Liver (tissue), 9 donors: Measurements from ENCODE around the gene CDC23. TPM values are rescaled to one million over a fixed set of nuclear protein-coding genes. Genes with fewer than 3 reads are reported as not detected.

Experiments used
- DNase-seq: peaks from one replicate; pipeline ENCODE4 v3.0.0-alpha.2; 2017; ENCODE audit warnings: low spot score
- H3K27ac ChIP-seq, 2 donors: one replicate each; pipeline ENCODE4 v1.7.0; 2013; ENCODE audit warnings: inconsistent platforms in 2 of 2, low read length in 2 of 2, control low read depth in 1 of 2, low read depth in 1 of 2, mild to moderate bottlenecking in 1 of 2
- H3K27me3 ChIP-seq, 4 donors: one replicate each; pipeline versions ENCODE4 v1.6.1 to v1.7.0; 2013; ENCODE audit warnings: low read length in 3 of 4, inconsistent platforms in 1 of 4, mild to moderate bottlenecking in 1 of 4, moderate library complexity in 1 of 4; ENCODE audit not compliant: control insufficient read depth in 4 of 4, insufficient read depth in 4 of 4
- H3K36me3 ChIP-seq, 4 donors: one replicate each; pipeline versions ENCODE4 v1.6.1 to v1.7.0; 2013; ENCODE audit warnings: low read length in 3 of 4, mild to moderate bottlenecking in 3 of 4, low read depth in 1 of 4, moderate library complexity in 1 of 4; ENCODE audit not compliant: control insufficient read depth in 4 of 4, insufficient read depth in 3 of 4
- H3K4me1 ChIP-seq, 4 donors: one replicate each; pipeline versions ENCODE4 v1.6.1 to v1.7.0; 2013; ENCODE audit warnings: low read length in 3 of 4, mild to moderate bottlenecking in 3 of 4, moderate library complexity in 1 of 4; ENCODE audit not compliant: control insufficient read depth in 4 of 4, insufficient read depth in 4 of 4
- H3K4me3 ChIP-seq, 3 donors: one replicate each; pipeline versions ENCODE4 v1.6.1 to v1.7.0; 2013; ENCODE audit warnings: low read length in 3 of 3, control low read depth in 1 of 3, low read depth in 1 of 3, mild to moderate bottlenecking in 1 of 3
- H3K9ac ChIP-seq, 2 donors: one replicate each; pipeline ENCODE4 v1.7.0; 2013; ENCODE audit warnings: low read length in 2 of 2, mild to moderate bottlenecking in 2 of 2, moderate library complexity in 2 of 2, control low read depth in 1 of 2, low read depth in 1 of 2
- H3K9me3 ChIP-seq, 4 donors: one replicate each; pipeline versions ENCODE4 v1.6.1 to v1.7.0; 2013; ENCODE audit warnings: low read length in 3 of 4; ENCODE audit not compliant: control insufficient read depth in 4 of 4
- FOXA1 ChIP-seq: IDR thresholded peaks from 2 replicates; pipeline ENCODE4 v1.6.1; 2016; ENCODE audit warnings: antibody characterized with exemption
- FOXA2 ChIP-seq: IDR thresholded peaks from 2 replicates; pipeline ENCODE4 v1.6.1; 2016; ENCODE audit warnings: antibody characterized with exemption
- GABPA ChIP-seq, 2 donors: IDR thresholded peaks in 1 of 2; conservative IDR thresholded peaks in 1 of 2; 2 replicates each; pipeline ENCODE4 v1.6.1; 2016; ENCODE audit warnings: antibody characterized with exemption in 2 of 2, mild to moderate bottlenecking in 1 of 2, moderate library complexity in 1 of 2
- HNF4A ChIP-seq, 2 donors: conservative IDR thresholded peaks; 2 replicates each; pipeline ENCODE4 v1.6.1; 2016; ENCODE audit warnings: antibody characterized with exemption in 2 of 2, mild to moderate bottlenecking in 2 of 2
- HNF4G ChIP-seq: IDR thresholded peaks from 2 replicates; pipeline ENCODE4 v1.6.1; 2016; ENCODE audit warnings: antibody characterized with exemption
- JUND ChIP-seq, 2 donors: IDR thresholded peaks; 2 replicates each; pipeline ENCODE4 v1.6.1; 2016; ENCODE audit warnings: antibody characterized with exemption in 2 of 2
- MAX ChIP-seq: IDR thresholded peaks from 2 replicates; pipeline ENCODE4 v1.6.1; 2016; ENCODE audit warnings: antibody characterized with exemption
- RAD21 ChIP-seq, 2 donors: IDR thresholded peaks; 2 replicates each; pipeline ENCODE4 v1.6.1; 2016; ENCODE audit warnings: antibody characterized with exemption in 2 of 2, mild to moderate bottlenecking in 2 of 2
- SP1 ChIP-seq: IDR thresholded peaks from 2 replicates; pipeline ENCODE4 v1.6.1; 2018; ENCODE audit warnings: antibody characterized with exemption, mild to moderate bottlenecking
- ZBTB33 ChIP-seq: IDR thresholded peaks from 2 replicates; pipeline ENCODE4 v1.6.1; 2016; ENCODE audit warnings: antibody characterized with exemption
- WGBS: extraction: QIAGEN DNeasy Blood & Tissue Kit; methylation state at CpG from one replicate; pipeline ENCODE4 v1.1.7; 2013; 5-methylcytosine and 5-hydroxymethylcytosine counted together
- polyA plus RNA-seq, 2 donors: library from polyadenylated mRNA; stranded (reverse) in 1 of 2; unstranded in 1 of 2; fragments of 200-250 nt in 1 of 2; fragments of >200 nt in 1 of 2; fragmentation: Nextera tagmentation in 1 of 2; extraction: Ambion mirVana in 1 of 2; gene quantifications; one replicate each; pipeline versions ENCODE4 v1.2.1 to v1.2.3, GENCODE V29; 2013 to 2015
- total RNA-seq, 2 donors: library from RNA; depleted of rRNA; stranded (reverse); fragments of >200 nt; gene quantifications; one replicate each; pipeline ENCODE4 v1.2.3, GENCODE V29; 2014
- TF ChIP-seq, protein P1 (sequence below): fragments of 150-350 bp; IDR thresholded peaks from 2 replicates; pipeline ENCODE4 v1.5.1; 2017; ENCODE audit warnings: improper control_type of control experiment, low read depth, low read length; ENCODE audit not compliant: missing input control
- donor health status: healthy.
- donor health status: healthy.
- donor health status: healthy.
- donor health status: healthy.
- donor health status: healthy.

The CDC23 gene
- total and polyA plus RNA-seq, 4 donors = 10.5 to 23.8 (median 14.2) TPM

GRCh38 chr5:138177941-138178515 lies 35.1 kb downstream of the CDC23 start:
- peaks cover 3 to 15% (median 13%) of the 10 kb centered on the region in 4 donors for H3K4me1 ChIP-seq
- H3K36me3 ChIP-seq = peaks cover 0 to 16% (median 9%) of the 10 kb centered on the region in 4 donors
- no peak for TF ChIP-seq RAD21 (IDR thresholded peaks at IDR 0.05)
- TF ChIP-seq FOXA1 = no peak
- TF ChIP-seq HNF4G = no peak
- peak; percentile 37 to 42 for TF ChIP-seq HNF4A (conservative IDR thresholded peaks at IDR 0.05)
- TF ChIP-seq JUND (IDR thresholded peaks at IDR 0.05) = no peak
- H3K9me3 ChIP-seq = no peaks in the 10 kb centered on the region
- H3K27ac ChIP-seq = peak overlapping the region; percentile 84 to 89
- peak overlapping the region; percentile 76 to 91 for H3K9ac ChIP-seq
- DNase-seq = peak; percentile 49
- no peaks in the 10 kb centered on the region for H3K27me3 ChIP-seq
- WGBS = under 1% methylated on average over 16 of the region's 16 CpGs
- peak overlapping the region; percentile 83 to 96 (median 88) for H3K4me3 ChIP-seq

DNA sequence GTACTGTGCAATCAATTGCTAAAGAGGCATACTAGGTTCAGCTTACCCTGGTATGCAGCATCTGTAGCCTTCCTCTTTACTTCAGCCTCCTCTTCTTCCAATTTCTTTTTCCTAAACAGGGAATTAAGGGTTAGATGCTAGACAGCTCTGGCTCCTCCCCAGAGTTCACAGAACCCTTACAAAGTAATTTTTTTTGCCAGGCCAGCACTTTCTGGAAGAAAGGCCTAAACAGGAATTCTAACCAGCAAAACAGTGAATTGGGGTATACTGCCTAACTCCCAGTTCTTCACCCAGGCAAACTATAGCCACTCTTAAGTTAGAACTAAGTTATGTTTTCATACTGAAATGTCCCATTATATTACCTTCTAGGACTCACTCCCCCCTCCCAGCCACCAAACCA lies 42.8 kb downstream of the CDC23 start:
- no peak overlapping the region for H3K9ac ChIP-seq
- TF ChIP-seq HNF4A (conservative IDR thresholded peaks at IDR 0.05) (no peak), MAX (no peak), SP1 (no peak), FOXA2 (no peak), ZBTB33 (no peak), GABPA (IDR thresholded peaks at IDR 0.05 in 1 of 2, conservative IDR thresholded peaks at IDR 0.05 in 1 of 2) (no peak)
- TF ChIP-seq, protein P1, sequence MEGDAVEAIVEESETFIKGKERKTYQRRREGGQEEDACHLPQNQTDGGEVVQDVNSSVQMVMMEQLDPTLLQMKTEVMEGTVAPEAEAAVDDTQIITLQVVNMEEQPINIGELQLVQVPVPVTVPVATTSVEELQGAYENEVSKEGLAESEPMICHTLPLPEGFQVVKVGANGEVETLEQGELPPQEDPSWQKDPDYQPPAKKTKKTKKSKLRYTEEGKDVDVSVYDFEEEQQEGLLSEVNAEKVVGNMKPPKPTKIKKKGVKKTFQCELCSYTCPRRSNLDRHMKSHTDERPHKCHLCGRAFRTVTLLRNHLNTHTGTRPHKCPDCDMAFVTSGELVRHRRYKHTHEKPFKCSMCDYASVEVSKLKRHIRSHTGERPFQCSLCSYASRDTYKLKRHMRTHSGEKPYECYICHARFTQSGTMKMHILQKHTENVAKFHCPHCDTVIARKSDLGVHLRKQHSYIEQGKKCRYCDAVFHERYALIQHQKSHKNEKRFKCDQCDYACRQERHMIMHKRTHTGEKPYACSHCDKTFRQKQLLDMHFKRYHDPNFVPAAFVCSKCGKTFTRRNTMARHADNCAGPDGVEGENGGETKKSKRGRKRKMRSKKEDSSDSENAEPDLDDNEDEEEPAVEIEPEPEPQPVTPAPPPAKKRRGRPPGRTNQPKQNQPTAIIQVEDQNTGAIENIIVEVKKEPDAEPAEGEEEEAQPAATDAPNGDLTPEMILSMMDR = no peak
- peaks cover 23 to 78% (median 66%) of the 10 kb centered on the region in 4 donors for H3K36me3 ChIP-seq
- H3K9me3 ChIP-seq = no peaks in the 10 kb centered on the region
- no peak overlapping the region for H3K4me3 ChIP-seq
- no peak overlapping the region for H3K27ac ChIP-seq
- no peak for DNase-seq
- no peaks in the 10 kb centered on the region for H3K27me3 ChIP-seq
- no peaks in the 10 kb centered on the region for H3K4me1 ChIP-seq

GRCh38 chr5:138169124-138169523 lies 44.0 kb downstream of the CDC23 start:
- Histone ChIP-seq H3K9me3 (no peaks in the 10 kb centered on the region), H3K4me3 (no peak overlapping the region), H3K27me3 (no peaks in the 10 kb centered on the region), H3K27ac (no peak overlapping the region), H3K9ac (no peak overlapping the region), H3K4me1 (no peaks in the 10 kb centered on the region), H3K36me3 (peaks cover 32 to 86% (median 77%) of the 10 kb centered on the region in 4 donors)
- TF ChIP-seq HNF4A (conservative IDR thresholded peaks at IDR 0.05) = no peak
- no peak for DNase-seq
- 94% methylated on average over 5 of the region's 5 CpGs for WGBS
